NT2/D1 (cell line): Measurements from ENCODE around the gene PHETA2.
"Not testable (repeated sequence)": the region's sequence is repeated elsewhere in the genome, so short reads cannot be mapped to it uniquely, and the experiment has no call there.

Experiments
- DNase-seq: peaks from one replicate; pipeline ENCODE4 v3.0.0-alpha.2; 2011; ENCODE audit warnings: low read depth, low spot score
- H3K27me3 ChIP-seq: 2 replicates; pipeline ENCODE4 v1.6.0; 2011; ENCODE audit warnings: mild to moderate bottlenecking; ENCODE audit not compliant: insufficient read length, insufficient read depth
- H3K36me3 ChIP-seq: 2 replicates; pipeline ENCODE4 v1.6.1; 2011; ENCODE audit warnings: mild to moderate bottlenecking, low read length, mixed read lengths; ENCODE audit not compliant: insufficient read depth, insufficient read length
- H3K4me1 ChIP-seq: 2 replicates; pipeline ENCODE4 v1.5.1; 2011; ENCODE audit not compliant: insufficient read depth, insufficient read length
- H3K4me3 ChIP-seq: 2 replicates; pipeline ENCODE4 v1.5.1; 2011; ENCODE audit warnings: low read depth; ENCODE audit not compliant: insufficient read length
- H3K9ac ChIP-seq: 2 replicates; pipeline ENCODE4 v1.6.0; 2011; ENCODE audit warnings: low read depth; ENCODE audit not compliant: insufficient read length
- H3K9me3 ChIP-seq: 2 replicates; pipeline ENCODE4 v1.5.1; 2011; ENCODE audit warnings: mild to moderate bottlenecking, low read length; ENCODE audit not compliant: insufficient read depth
- SUZ12 ChIP-seq: IDR thresholded peaks from 2 replicates; pipeline ENCODE4 v1.6.1; 2011; ENCODE audit not compliant: insufficient read length, insufficient read depth; ENCODE audit errors: extremely low read depth
- YY1 ChIP-seq: IDR thresholded peaks from 2 replicates; pipeline ENCODE4 v1.6.1; 2011; ENCODE audit not compliant: insufficient read length, insufficient read depth
- ZNF274 ChIP-seq: IDR thresholded peaks from 2 replicates; pipeline ENCODE4 v1.6.1; 2011; ENCODE audit warnings: mild to moderate bottlenecking, low read depth, low read length

The PHETA2 gene

GRCh38 chr22:42086051-42086450, 12.0 kb downstream of the PHETA2 start:
- H3K9me3 ChIP-seq, result 0 out of 2 replicates have a peak, but pooled peaks cover 11% of the 10 kb centered on the region
- H3K36me3 ChIP-seq, result peaks cover 59% of the 10 kb centered on the region
- no peak overlapping the region for H3K9ac ChIP-seq
- DNase-seq, result no peak
- no peaks in the 10 kb centered on the region for H3K4me1 ChIP-seq
- H3K27me3 ChIP-seq, result no peaks in the 10 kb centered on the region
- TF ChIP-seq YY1 (no peak), SUZ12 (no peak), ZNF274 (no peak)
- no peak overlapping the region for H3K4me3 ChIP-seq

- Histone ChIP-seq H3K9ac (peak within 1 kb of the TSS; percentile 92), H3K36me3 (peaks cover 22% of the 10 kb centered on the region), H3K27me3 (no peaks in the 10 kb centered on the region), H3K4me3 (peak within 1 kb of the TSS; percentile 89), H3K4me1 (no peaks in the 10 kb centered on the region), H3K9me3 (0 out of 2 replicates have a peak, but pooled peaks cover 11% of the 10 kb centered on the region)
- peak; percentile 70 for TF ChIP-seq YY1
- no peak for TF ChIP-seq SUZ12
- TF ChIP-seq ZNF274, result no peak
- DNase-seq, result peak; percentile 95
These were observed 16.8 kb downstream of the PHETA2 start, which contains the start of gene NDUFA6 for GRCh38 chr22:42090596-42091454. TSS of gene NDUFA6 (minus strand) at chr22:42090772. CDS start at chr22:42090744, 28 bp downstream.

GRCh38 chr22:42091455-42091782, 17.4 kb downstream of the PHETA2 start:
- peaks cover 16% of the 10 kb centered on the region for H3K36me3 ChIP-seq
- DNase-seq, result no peak
- no peaks in the 10 kb centered on the region for H3K4me1 ChIP-seq

GRCh38 chr22:42101199-42101598, 27.2 kb downstream of the PHETA2 start:
- no peak overlapping the region for H3K4me3 ChIP-seq

More at GRCh38 chr22:42091455-42091782, 17.4 kb downstream of the PHETA2 start:
- peak overlapping the region; percentile 89 for H3K4me3 ChIP-seq
- no peak for TF ChIP-seq YY1
- H3K27me3 ChIP-seq, result no peaks in the 10 kb centered on the region
- H3K9me3 ChIP-seq, result 0 out of 2 replicates have a peak, but pooled peaks cover 11% of the 10 kb centered on the region
- H3K9ac ChIP-seq, result peak overlapping the region; percentile 84

GRCh38 chr22:42104332-42104860, 30.3 kb downstream of the PHETA2 start:
- H3K4me3 ChIP-seq, H3K27me3 ChIP-seq, H3K4me1 ChIP-seq, H3K36me3 ChIP-seq, H3K9ac ChIP-seq, DNase-seq: not testable (repeated sequence)
- peaks cover 45% of the 10 kb centered on the region for H3K9me3 ChIP-seq

More at GRCh38 chr22:42101199-42101598, 27.2 kb downstream of the PHETA2 start:
- TF ChIP-seq YY1, result no peak
- no peak for TF ChIP-seq ZNF274
- TF ChIP-seq SUZ12, result no peak
- H3K36me3 ChIP-seq, result no peaks in the 10 kb centered on the region
- DNase-seq, result no peak
- H3K9ac ChIP-seq, result no peak overlapping the region
- H3K4me1 ChIP-seq, result no peaks in the 10 kb centered on the region
- peaks cover 44% of the 10 kb centered on the region for H3K9me3 ChIP-seq
- H3K27me3 ChIP-seq, result no peaks in the 10 kb centered on the region

GRCh38 chr22:42108848-42109247, 34.8 kb downstream of the PHETA2 start:
- Histone ChIP-seq H3K4me3 (no peak overlapping the region), H3K4me1 (no peaks in the 10 kb centered on the region), H3K27me3 (no peaks in the 10 kb centered on the region), H3K9ac (no peak overlapping the region), H3K36me3 (no peaks in the 10 kb centered on the region), H3K9me3 (peaks cover 27% of the 10 kb centered on the region; the same call in 1 of the 2 replicates)
- TF ChIP-seq ZNF274 (no peak), YY1 (no peak), SUZ12 (no peak)
- no peak for DNase-seq

- Histone ChIP-seq H3K9me3 (peaks cover 32% of the 10 kb centered on the region), H3K4me1 (no peaks in the 10 kb centered on the region), H3K36me3 (no peaks in the 10 kb centered on the region), H3K9ac (no peak overlapping the region), H3K4me3 (no peak overlapping the region), H3K27me3 (no peaks in the 10 kb centered on the region)
- TF ChIP-seq YY1 (no peak), ZNF274 (no peak), SUZ12 (no peak)
- no peak for DNase-seq
These were observed 37.8 kb downstream of the PHETA2 start for GRCh38 chr22:42111798-42112197.

GRCh38 chr22:42112793-42113192, 38.7 kb downstream of the PHETA2 start:
- H3K27me3 ChIP-seq, H3K9ac ChIP-seq, H3K4me3 ChIP-seq, H3K36me3 ChIP-seq, H3K4me1 ChIP-seq, DNase-seq: not testable (repeated sequence)
- H3K9me3 ChIP-seq, result peaks cover 37% of the 10 kb centered on the region
